K562 (cell line): ENCODE measurements around the gene CTXND1. TPM values are rescaled to one million over a fixed set of nuclear protein-coding genes. Genes with fewer than 3 reads are reported as not detected.

Source experiments
- ATAC-seq: fragments of 200-7000 bp; cut with Tn5 transposase; 3 replicates; pipeline ENCODE4 v1.9.1; 2020; ENCODE audit warnings: moderate library complexity
- BruUV-seq: library from RNA; stranded (reverse); fragments of 400-500 nt; replicated peaks from 2 replicates; lab custom pipeline; 2021; lab: Mats Ljungman, UMichigan
- CTCF ChIA-PET: fragments of 300-600 bp; formaldehyde crosslinking; extraction: SDS; loops from one replicate; lab custom pipeline; 2021; ENCODE audit warnings: low intra/inter-chr PET ratio; lab: Yijun Ruan, JAX
- POLR2A ChIA-PET: fragments of 300-600, 350-650 bp; sonication (Branson Sonifier 250); formaldehyde crosslinking; extraction: SDS; loops from one replicate; lab custom pipeline; 2021; ENCODE audit warnings: antibody characterized with exemption, inconsistent platforms; lab: Yijun Ruan, JAX
- DNase-seq, 4 experiments: peaks; one replicate each; pipeline versions ENCODE4 v3.0.0 to v3.0.0-alpha.2; 2011 to 2018; ENCODE audit warnings: low spot score in 3 of 4, mixed read lengths in 3 of 4; ENCODE audit errors: extremely low read depth in 1 of 4
- FAIRE-seq: peaks from 2 replicates; lab custom pipeline; 2011; peaks lifted over from hg19 to GRCh38; lab: Jason Lieb, UNC
- H2AFZ ChIP-seq: 2 replicates; pipeline ENCODE4 v1.6.0; 2011; ENCODE audit warnings: low read depth, low read length, control low read depth, inconsistent platforms
- H3K27ac ChIP-seq: fragments of 200-600 bp; 3 replicates; pipeline ENCODE4 v1.8.0; 2011; ENCODE audit warnings: low read depth, mild to moderate bottlenecking, control low read depth, inconsistent platforms, low read length, moderate library complexity, mixed read lengths; ENCODE audit errors: extremely low read depth
- H3K27me3 ChIP-seq, 2 experiments: fragments of 300-600 bp in 1 of 2; 2 replicates in 1 of 2; 3 replicates in 1 of 2; pipeline versions ENCODE4 v1.6.0 to v1.8.0; 2011; ENCODE audit warnings: inconsistent platforms in 2 of 2, low read length in 2 of 2, mild to moderate bottlenecking in 1 of 2, mixed read lengths in 1 of 2, moderate library complexity in 1 of 2; ENCODE audit not compliant: control insufficient read depth in 2 of 2, insufficient read depth in 2 of 2
- H3K36me3 ChIP-seq: fragments of 300-600 bp; 3 replicates; pipeline ENCODE4 v1.8.0; 2011; ENCODE audit warnings: mild to moderate bottlenecking, low read length, inconsistent platforms; ENCODE audit not compliant: control insufficient read depth, insufficient read depth
- H3K4me1 ChIP-seq, 2 experiments: fragments of 200-600 bp in 1 of 2; replicated peaks in 1 of 2; 2 replicates in 1 of 2; 3 replicates in 1 of 2; pipeline versions ENCODE4 v1.5.1 to v1.8.0; 2011; ENCODE audit warnings: inconsistent platforms in 2 of 2, low read length in 2 of 2, mild to moderate bottlenecking in 1 of 2, mixed read lengths in 1 of 2, moderate library complexity in 1 of 2; ENCODE audit not compliant: control insufficient read depth in 2 of 2, insufficient read depth in 2 of 2
- H3K4me2 ChIP-seq: 2 replicates; pipeline ENCODE4 v1.6.1; 2011; ENCODE audit warnings: low read length, control low read depth, inconsistent platforms, mixed read lengths; ENCODE audit not compliant: insufficient read depth
- H3K4me3 ChIP-seq: fragments of 200-600 bp; sonication (generic), shearing (Covaris generic); 2 replicates; pipeline ENCODE4 v1.5.1; 2016; ENCODE audit warnings: control low read depth, inconsistent platforms
- H3K79me2 ChIP-seq: fragments of 200-600 bp; 3 replicates; pipeline ENCODE4 v1.8.0; 2011; ENCODE audit warnings: low read length, inconsistent platforms; ENCODE audit not compliant: control insufficient read depth, insufficient read depth
- H3K9ac ChIP-seq, 2 experiments: 2 replicates each; pipeline versions ENCODE4 v1.6.0 to v1.6.1; 2011; ENCODE audit warnings: low read depth in 2 of 2, low read length in 2 of 2, control low read depth in 1 of 2, inconsistent platforms in 1 of 2, mild to moderate bottlenecking in 1 of 2, mixed read lengths in 1 of 2; ENCODE audit not compliant: insufficient read depth in 1 of 2
- H3K9me1 ChIP-seq: one replicate; pipeline ENCODE4 v1.6.0; 2011; ENCODE audit warnings: inconsistent platforms, mild to moderate bottlenecking, low read length, moderate library complexity; ENCODE audit not compliant: control insufficient read depth, insufficient read depth
- H3K9me3 ChIP-seq: replicated peaks from 2 replicates; pipeline ENCODE4 v1.5.1; 2011; ENCODE audit warnings: low read depth, low read length, inconsistent platforms; ENCODE audit not compliant: control insufficient read depth, insufficient read depth
- H4K20me1 ChIP-seq: replicated peaks from 2 replicates; pipeline ENCODE4 v1.6.1; 2011; ENCODE audit warnings: low read length, inconsistent platforms, mixed read lengths; ENCODE audit not compliant: control insufficient read depth, insufficient read depth
- BCOR ChIP-seq: fragments of 450-650 bp; IDR thresholded peaks from 2 replicates; pipeline ENCODE4 v1.6.1; 2016
- BDP1 ChIP-seq: IDR thresholded peaks from 3 replicates; pipeline ENCODE4 v1.6.1; 2011; ENCODE audit not compliant: insufficient read length, insufficient read depth
- CHAMP1 ChIP-seq: fragments of 450-650 bp; IDR thresholded peaks from 2 replicates; pipeline ENCODE4 v1.6.1; 2016; ENCODE audit warnings: mild to moderate bottlenecking
- EP300 ChIP-seq: IDR thresholded peaks from 2 replicates; pipeline ENCODE4 v1.6.1; 2012; ENCODE audit warnings: low read length, improper control_type of control experiment
- HINFP ChIP-seq: fragments of 450-650 bp; conservative IDR thresholded peaks from 2 replicates; pipeline ENCODE4 v1.6.1; 2016; ENCODE audit warnings: missing genetic modification characterization, low read depth, mild to moderate bottlenecking, control low read depth, missing compliant biosample characterization
- RBFOX2 ChIP-seq: fragments of 200-400 bp; formaldehyde crosslinking; IDR thresholded peaks from 2 replicates; pipeline ENCODE4 v1.6.1; 2017; ENCODE audit warnings: low read depth, mild to moderate bottlenecking, low read length, moderate library complexity
- TSC22D4 ChIP-seq: fragments of 450-650 bp; IDR thresholded peaks from 2 replicates; pipeline ENCODE4 v1.6.1; 2016; ENCODE audit warnings: missing genetic modification characterization, missing biosample characterization, control low read depth
- WHSC1 ChIP-seq: IDR thresholded peaks from one replicate; pipeline ENCODE4 v1.6.1; 2012; ENCODE audit warnings: low read length, control low read depth, inconsistent platforms
- ZNF41 ChIP-seq: fragments of 250-450 bp; sonication (Bioruptor Pico); conservative IDR thresholded peaks from 2 replicates; pipeline ENCODE4 v1.4.0; 2020; ENCODE audit warnings: mild to moderate bottlenecking
- WGBS: fragments of 100-300 bp; shearing (Covaris generic); methylation state at CpG from one replicate; pipeline ENCODE4 v1.1.6; 2016; ENCODE audit warnings: low coverage, mixed read lengths; ENCODE audit not compliant: insufficient coverage; ENCODE audit errors: missing lambda C conversion rate; 5-methylcytosine and 5-hydroxymethylcytosine counted together
- in situ Hi-C: fragments of 300-500 bp; cut with MboI; formaldehyde crosslinking; loops from 4 replicates; pipeline ENCODE4 v1.15.0; 2018; ENCODE audit warnings: inconsistent platforms, mixed read lengths
- intact Hi-C: fragments of 100-400 bp; cut with micrococcal nuclease; formaldehyde crosslinking; loops from 2 replicates; pipeline ENCODE4 v1.14.2; 2022
- polyA plus RNA-seq, 8 experiments: library from polyadenylated mRNA; depleted of rRNA in 4 of 8; stranded (reverse) in 5 of 8; unstranded in 3 of 8; fragments of >200 nt; fragmentation: Nextera tagmentation in 2 of 8; fragmentation: Illumina TruSeq in 1 of 8; extraction: Ambion mirVana in 2 of 8; extraction: Trizol in 1 of 8; gene quantifications; 2 replicates each; pipeline versions ENCODE4 v1.2.1 to v1.2.3, GENCODE V29; 2011 to 2014; ENCODE audit warnings: inconsistent platforms in 1 of 8, missing spikeins in 1 of 8
- total RNA-seq, 7 experiments: library from RNA; depleted of rRNA in 6 of 7; stranded (reverse); fragments of >200 nt in 6 of 7; fragmentation: Illumina TruSeq in 2 of 7; extraction: Trizol in 2 of 7; gene quantifications; 2 replicates each; pipeline versions ENCODE4 v1.2.1 to v1.2.3, GENCODE V29; 2011 to 2021; ENCODE audit warnings: low replicate concordance in 1 of 7
- TF ChIP-seq, protein P1 (sequence below), 2 experiments: fragments of 150-350 bp in 1 of 2; IDR thresholded peaks; 2 replicates each; pipeline ENCODE4 v1.6.1; 2012 to 2016; ENCODE audit warnings: low read depth in 2 of 2, low read length in 2 of 2, mild to moderate bottlenecking in 1 of 2, moderate library complexity in 1 of 2

Gene CTXND1
- total and polyA plus RNA-seq, 9 of the 15 experiments (the other 6 are each of a cell fraction or from before 2014, with no cell fraction given), result 0.04 TPM; not detected in 7

- in situ Hi-C loops, result no loop called here
- Histone ChIP-seq H3K27ac (no peak overlapping the region), H2AFZ (no peak overlapping the region), H3K4me3 (no peak overlapping the region), H4K20me1 (no peaks in the 10 kb centered on the region), H3K9me1 (no peaks in the 10 kb centered on the region), H3K9me3 (no peaks in the 10 kb centered on the region), H3K79me2 (no peaks in the 10 kb centered on the region), H3K9ac (no peak overlapping the region), H3K4me1 (no peaks in the 10 kb centered on the region), H3K36me3 (peaks cover 96% of the 10 kb centered on the region; the same call in 2 of the 3 replicates), H3K27me3 (no peaks in the 10 kb centered on the region), H3K4me2 (no peak overlapping the region)
- DNase-seq, result no peak
- TF ChIP-seq WHSC1 (no peak), CHAMP1 (no peak), ZNF41 (CRISPR knock-in tag) (no peak), BCOR (no peak), TSC22D4 (tag) (no peak), EP300 (no peak), HINFP (tag) (no peak), BDP1 (no peak), RBFOX2 (no peak)
- TF ChIP-seq, protein P1, sequence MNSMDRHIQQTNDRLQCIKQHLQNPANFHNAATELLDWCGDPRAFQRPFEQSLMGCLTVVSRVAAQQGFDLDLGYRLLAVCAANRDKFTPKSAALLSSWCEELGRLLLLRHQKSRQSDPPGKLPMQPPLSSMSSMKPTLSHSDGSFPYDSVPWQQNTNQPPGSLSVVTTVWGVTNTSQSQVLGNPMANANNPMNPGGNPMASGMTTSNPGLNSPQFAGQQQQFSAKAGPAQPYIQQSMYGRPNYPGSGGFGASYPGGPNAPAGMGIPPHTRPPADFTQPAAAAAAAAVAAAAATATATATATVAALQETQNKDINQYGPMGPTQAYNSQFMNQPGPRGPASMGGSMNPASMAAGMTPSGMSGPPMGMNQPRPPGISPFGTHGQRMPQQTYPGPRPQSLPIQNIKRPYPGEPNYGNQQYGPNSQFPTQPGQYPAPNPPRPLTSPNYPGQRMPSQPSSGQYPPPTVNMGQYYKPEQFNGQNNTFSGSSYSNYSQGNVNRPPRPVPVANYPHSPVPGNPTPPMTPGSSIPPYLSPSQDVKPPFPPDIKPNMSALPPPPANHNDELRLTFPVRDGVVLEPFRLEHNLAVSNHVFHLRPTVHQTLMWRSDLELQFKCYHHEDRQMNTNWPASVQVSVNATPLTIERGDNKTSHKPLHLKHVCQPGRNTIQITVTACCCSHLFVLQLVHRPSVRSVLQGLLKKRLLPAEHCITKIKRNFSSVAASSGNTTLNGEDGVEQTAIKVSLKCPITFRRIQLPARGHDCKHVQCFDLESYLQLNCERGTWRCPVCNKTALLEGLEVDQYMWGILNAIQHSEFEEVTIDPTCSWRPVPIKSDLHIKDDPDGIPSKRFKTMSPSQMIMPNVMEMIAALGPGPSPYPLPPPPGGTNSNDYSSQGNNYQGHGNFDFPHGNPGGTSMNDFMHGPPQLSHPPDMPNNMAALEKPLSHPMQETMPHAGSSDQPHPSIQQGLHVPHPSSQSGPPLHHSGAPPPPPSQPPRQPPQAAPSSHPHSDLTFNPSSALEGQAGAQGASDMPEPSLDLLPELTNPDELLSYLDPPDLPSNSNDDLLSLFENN (IDR thresholded peaks at IDR 0.05; ENCODE audit: low read depth in 2 of 2, low read length in 2 of 2), result no peak
- FAIRE-seq, result no peak
- WGBS, result 93% methylated on average over 5 of the region's 5 CpGs
- ATAC-seq, result no peak
- ChIA-PET POLR2A (interaction anchor here (0.7 kb wide), 1 partner anchor 10 kb away, joined by 3 read pairs; no protein-coding TSS in a partner anchor), CTCF (no interaction called here)
- BruUV-seq, result no TSS peak
- intact Hi-C loops, result no loop called here
Measured at GRCh38 chr15:80182611-80183261, 69.3 kb downstream of the CTXND1 start.
